HEK293 (cell line): ENCODE data around the gene IFFO2.

ENCODE experiments used
- YY1 ChIP-seq: fragments of 450-650 bp; formaldehyde crosslinking; IDR thresholded peaks from 2 replicates; pipeline ENCODE4 v1.5.1; 2018; ENCODE audit warnings: missing biosample characterization, missing genetic modification characterization
- TF ChIP-seq, protein P1 (sequence below): fragments of 450-650 bp; formaldehyde crosslinking; IDR thresholded peaks from 2 replicates; pipeline ENCODE4 v1.5.1; 2016; ENCODE audit warnings: missing biosample characterization, missing genetic modification characterization

- TF ChIP-seq, protein P1, sequence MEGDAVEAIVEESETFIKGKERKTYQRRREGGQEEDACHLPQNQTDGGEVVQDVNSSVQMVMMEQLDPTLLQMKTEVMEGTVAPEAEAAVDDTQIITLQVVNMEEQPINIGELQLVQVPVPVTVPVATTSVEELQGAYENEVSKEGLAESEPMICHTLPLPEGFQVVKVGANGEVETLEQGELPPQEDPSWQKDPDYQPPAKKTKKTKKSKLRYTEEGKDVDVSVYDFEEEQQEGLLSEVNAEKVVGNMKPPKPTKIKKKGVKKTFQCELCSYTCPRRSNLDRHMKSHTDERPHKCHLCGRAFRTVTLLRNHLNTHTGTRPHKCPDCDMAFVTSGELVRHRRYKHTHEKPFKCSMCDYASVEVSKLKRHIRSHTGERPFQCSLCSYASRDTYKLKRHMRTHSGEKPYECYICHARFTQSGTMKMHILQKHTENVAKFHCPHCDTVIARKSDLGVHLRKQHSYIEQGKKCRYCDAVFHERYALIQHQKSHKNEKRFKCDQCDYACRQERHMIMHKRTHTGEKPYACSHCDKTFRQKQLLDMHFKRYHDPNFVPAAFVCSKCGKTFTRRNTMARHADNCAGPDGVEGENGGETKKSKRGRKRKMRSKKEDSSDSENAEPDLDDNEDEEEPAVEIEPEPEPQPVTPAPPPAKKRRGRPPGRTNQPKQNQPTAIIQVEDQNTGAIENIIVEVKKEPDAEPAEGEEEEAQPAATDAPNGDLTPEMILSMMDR (tag by site-specific recombination): no peak
- TF ChIP-seq YY1 (tag by site-specific recombination): no peak
Measured at GRCh38 chr1:18945401-18945849, 11.1 kb downstream of the IFFO2 start.
